Measurements from ENCODE around the gene ACTN1.
A peak's percentile ranks its signal among the peaks of the same experiment; 100 is the strongest.

ACTN1 gene

DNA sequence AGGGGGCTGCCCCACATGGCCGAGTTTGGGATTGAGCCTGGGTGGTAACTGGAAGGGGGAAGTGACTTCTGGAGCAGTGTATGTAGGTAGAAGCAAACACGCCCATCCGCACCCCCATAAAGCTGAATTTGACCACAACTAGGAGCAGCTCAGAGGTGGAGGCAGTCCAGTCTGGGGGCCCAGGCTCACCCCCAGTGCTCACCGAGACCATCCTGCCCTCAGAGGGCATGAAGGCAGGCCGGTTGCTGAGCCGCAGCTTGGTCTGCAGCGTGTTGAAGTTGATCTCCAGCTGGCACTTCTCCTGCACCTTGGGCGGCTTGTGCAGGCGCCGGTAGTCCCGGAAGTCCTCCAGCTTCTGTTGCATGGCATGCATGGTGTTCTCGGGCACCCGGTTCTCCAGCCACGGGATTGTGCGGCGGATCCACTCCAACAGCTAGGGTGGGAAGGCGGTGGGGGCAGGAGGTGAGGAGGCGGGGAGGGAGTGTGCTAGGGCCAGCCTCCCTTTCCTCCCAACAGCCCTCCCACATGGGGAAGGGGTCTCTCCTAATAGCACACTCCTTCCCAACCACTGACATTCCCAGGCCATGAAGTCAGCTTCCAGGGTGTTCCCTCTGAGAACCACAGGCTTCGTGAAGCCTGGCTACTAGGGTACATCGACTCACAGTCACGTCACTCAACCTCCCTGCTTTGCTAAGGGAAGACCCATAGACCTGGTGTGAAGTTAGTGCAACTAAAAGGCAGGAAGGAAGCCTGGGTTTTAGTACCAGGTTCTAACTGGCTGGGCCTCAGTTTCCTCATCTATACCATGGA is 87.0 kb downstream of the ACTN1 start:
- no peak for DNase-seq

DNA sequence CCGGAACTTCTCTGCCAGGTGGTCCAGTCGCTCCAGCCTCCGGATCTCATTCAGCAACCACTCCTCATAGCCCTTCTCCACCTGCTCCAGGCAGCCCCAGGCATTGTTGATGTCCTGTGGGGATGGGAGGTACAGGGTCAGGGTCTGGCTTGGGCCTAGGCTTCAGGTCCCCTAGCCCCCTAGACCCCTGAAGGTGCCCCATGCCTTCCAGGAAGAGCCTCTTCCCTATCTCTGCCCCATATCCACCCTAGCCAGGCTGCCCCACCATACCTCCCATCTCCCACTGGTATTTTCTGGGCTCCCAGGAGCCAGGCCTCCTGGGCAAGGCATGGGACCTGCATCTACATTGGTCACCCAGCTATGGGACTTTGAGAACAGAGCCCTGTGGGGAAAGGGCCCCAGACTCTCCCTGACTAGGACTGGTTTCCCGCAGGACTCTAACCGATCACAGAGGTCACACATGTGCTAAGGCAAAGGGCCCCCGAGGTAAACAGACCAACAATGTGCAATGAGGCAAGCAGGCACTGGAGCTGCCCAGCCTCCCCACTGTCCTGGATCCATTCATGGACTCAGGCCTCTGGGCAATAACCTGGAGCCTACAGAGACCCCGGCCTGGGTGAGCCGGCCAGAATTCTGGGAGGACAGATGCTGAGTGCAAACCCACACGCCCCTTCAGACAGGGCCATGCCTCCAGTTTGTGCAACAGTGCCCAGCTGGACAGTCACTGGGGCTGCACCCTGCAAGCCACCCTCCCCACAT is 88.8 kb downstream of the ACTN1 start:
- no peak for DNase-seq

DNA sequence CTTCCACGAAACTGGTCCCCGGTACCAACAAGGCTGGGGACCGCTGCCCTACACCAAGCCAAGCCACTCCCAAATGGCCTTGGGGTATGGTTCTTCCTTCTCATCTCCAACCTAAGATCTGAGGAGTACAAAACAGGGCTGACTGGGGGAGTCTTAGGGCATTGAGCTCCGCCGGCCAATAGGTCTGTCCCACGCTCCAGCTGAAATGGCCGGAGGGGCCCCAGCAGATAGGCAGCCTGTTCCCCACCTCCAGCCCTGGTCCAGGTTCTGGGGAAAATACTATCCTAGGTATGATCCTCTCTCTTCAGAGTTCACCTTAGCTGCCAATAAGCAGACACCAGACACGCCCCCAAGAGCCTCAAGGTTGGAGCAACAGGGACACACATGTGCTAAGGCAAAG is 90.2 kb downstream of the ACTN1 start:
- DNase-seq: no peak

DNA sequence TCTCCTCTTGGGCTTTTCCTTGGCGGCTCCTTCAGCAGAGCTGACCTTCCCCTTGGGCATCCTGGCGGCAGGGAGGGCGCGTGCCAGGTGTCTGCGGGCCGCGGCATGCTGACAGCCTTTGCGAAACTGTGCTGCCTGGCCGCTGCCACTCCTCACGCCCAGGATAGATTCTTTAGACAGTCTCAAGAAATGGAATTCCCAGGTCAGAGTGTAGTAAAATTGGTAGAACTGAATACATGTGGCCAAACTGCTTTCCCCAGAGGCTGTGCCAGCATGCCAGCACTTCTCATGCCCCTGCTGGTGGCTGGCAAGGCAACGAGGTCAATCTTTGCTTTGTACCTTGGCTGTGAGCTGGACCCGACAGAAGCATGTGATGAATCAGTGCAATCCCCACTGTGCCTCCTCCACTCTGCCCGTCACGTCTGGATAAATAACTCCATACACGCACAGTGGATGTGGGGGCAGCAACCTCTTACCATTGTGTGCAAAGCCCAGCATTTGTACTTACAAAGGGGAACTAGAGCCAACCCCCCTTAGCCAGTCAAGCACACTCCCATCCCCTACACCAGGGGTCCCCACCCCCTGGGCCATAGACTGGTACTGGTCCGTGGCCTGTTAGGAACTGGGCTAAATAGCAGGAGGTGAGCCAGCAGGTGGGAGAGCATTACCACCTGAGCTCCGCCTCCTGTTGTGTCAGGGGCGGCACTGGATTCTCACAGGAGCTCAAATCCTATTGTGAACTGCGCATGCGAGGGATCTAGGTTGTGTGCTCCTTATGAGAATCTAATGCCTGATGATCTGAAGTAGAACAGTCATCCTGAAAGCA is 90.9 kb downstream of the ACTN1 start:
- DNase-seq: peak in 3 of 58 donors; percentile 12 to 36 (median 15)

DNA sequence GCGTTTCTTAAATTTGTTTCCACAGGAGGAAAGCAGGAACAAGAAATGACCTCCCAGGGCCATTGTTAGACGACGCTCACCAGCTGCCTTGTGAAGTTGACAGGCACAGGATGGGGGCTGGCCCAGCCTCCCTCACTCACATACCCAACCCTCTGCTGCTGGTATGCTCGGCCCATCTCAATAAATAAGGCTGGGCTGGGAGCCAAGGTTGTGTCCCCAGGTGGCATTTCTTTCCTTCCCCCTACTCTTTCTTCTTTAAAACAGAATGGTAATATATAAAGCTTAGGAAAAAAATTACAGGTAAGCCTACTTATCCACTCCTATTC is 93.0 kb downstream of the ACTN1 start:
- no peak for DNase-seq

DNA sequence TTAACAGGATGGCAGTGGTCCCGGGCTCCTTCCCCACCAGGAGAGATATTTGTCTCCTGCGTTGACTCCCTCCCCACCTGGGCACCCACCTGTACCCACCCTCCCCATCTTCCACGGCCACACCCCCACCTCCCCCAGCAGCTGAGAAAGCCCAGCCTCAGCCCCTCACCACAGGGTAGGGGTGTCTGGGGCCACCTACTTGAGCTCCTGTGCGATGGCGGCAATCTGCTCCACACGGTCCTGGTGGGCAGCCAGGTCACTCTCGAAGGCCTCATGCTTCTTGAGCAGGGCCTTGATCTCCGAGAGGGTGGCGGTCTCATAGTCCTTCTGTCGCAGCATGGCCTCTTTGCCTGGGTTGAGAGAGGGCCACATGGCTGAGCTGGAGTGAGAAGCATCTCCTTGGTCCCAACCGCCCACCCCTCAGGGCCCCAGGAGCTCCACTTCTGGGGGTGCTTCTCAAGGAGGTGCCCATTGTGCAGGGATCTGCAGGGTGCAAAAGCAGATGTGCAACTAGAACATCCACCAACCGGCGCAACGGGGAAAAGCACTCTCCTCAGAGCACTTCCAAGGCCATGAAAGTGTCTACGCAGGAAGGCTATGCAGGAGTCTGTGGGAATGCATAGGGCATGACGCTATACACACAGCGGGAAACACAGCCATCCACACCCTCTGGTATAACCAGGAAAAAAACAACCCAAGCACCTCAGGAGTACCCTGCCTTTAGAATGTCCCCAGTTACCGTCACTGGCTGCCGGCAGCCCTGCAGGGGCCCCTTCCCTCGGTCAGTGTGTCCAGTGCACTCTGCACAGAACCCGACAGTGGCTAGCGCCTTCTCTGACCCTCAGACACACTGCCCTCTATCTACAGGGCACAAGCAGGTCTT is 93.6 kb downstream of the ACTN1 start:
- no peak for DNase-seq

DNA sequence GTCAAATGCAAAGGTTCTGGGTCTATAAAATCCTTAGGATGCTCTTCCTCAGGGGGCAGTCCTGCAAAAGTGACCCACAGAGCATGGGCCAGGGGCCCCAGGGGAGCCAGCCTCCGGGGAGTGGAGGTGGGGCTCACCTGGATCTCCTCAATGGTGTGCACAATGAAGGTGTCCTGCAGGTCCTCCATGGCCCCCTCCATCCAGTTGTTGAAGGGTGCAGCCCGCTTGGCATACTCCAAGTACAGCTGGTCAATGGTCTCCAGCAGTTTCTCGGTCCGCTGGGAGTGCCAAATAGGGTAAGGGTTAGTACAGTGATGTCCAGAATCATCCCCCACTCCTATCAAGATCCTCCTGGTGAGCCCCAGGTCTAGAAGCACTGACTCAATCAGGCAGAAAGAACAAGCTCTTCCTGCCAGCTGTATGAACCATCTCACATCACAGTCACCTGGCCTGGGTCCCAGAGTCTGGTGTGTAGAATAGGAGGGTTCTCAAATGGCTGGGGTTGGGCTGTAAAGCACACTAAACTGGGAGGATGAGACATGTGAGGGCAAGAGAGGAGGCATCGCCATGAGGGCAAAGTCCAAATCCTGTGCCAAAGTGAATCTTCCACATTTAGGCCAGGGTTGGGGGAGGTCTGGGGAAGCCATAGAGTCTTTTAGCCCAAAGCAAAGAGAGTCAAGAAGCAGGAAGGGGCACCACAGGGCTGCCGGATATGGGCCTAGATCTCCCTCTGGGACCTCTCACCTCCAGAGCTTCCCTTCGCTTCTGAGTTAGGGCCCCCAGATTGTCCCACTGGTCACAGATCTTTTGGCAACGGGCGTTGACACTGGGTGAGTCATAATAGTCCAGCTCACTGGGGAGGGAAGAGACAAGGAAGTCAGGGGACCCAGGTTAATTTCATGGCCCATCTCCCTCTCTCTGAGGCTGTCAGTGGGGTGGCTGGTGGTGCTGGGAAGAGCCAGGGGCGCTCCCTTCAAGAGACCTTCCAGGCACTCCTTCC is 94.8 kb downstream of the ACTN1 start:
- peak in 6 of 58 donors; percentile 6 to 50 (median 36) for DNase-seq

DNA sequence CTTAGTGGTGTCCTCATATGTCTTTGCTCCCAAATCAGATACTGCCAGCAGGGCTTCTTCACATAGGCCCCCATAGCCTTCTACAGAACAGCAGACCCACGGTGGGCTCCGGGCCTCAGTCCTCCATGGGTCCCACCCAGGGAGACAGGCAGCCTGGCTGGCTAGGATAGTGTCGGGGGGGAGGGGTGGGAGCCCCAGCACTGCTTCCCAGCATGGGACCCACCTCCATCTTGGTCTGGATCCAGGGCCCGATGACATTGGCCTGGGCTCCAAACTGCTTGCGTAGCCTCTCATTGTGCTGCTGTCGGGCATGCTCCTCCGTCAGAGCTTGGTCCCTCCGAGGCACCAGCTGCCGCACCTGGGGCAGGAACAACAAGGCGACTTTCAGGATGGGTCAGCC is 96.9 kb downstream of the ACTN1 start:
- DNase-seq: no peak

DNA sequence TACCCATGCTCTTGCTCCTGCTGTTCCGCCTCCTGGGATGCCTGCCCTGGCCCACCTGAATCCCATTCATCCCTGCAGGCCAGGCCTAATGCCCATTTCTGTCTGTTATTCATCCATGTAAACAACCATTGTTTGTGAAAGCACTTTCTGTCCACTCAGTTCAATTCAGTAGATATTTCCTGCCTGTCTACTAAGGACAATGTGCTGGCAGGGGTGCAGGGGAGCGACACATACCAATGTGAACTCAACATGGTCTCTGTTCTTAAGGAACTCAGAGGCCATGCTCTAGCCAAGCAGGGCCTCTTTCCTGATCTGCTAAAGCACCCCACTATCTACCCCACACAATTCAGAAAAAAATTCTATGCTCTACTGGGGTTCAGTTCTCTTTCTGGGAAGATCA is 97.7 kb downstream of the ACTN1 start:
- no peak for DNase-seq

DNA sequence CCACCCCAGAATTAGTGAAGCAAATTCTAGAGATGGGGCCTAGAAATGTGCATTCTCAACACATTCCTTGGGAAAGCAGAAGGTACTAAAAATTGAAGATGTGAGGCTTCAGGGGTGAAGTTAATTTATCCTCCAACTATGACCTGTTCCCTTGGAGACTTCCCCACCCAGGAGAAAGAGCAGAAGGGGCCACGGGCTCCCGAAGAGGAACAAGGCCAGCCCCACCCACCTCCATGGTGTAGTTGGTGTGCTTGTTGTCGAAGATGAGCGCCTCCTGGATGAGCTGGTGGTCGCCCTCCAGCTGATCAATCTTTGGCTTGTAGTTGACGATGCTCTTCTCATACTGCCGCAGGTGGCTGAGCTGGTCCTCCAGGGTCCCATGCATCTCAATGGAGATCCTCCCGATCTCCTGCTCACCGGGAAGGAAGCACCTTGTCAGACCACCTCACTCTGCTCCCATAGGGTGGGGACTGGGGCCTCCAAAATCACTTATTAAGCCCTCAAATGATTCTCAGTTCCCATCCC is 98.5 kb downstream of the ACTN1 start:
- DNase-seq: no peak

DNA sequence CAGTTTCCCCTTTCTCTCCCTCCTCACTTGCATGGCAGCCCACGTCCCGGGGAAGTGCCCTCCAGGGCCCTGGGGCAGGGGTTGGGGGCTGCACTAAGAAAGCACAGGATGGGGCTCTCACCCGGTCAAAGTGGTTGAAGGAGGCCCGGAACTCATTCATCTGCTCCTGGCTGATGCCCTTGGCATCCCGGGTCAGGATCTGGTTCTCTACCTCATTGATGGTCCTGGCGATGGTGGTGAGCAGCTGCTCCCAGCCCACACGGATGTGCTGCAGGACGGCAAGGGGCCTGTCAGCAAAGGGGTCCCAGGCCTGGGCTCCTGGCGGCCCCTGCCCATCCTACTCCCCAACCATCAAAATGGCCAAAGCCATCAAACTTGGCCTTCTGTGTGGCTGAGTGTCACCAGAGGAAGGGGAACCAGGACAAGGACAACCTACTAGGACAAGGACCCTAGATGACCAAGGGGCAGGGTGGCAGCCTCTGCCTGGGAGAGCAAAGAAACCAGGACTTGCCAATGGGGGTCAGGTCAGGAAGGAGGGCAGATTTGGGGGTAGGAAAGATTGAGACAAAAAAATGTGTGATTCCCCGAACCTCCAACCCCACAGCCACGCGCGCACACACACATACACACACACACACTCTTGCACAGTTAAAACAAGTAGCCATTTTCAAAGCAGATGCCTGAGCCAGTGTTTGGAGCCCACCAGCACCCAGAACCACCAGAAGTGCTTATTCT is 99.1 kb downstream of the ACTN1 start:
- DNase-seq: no peak

DNA sequence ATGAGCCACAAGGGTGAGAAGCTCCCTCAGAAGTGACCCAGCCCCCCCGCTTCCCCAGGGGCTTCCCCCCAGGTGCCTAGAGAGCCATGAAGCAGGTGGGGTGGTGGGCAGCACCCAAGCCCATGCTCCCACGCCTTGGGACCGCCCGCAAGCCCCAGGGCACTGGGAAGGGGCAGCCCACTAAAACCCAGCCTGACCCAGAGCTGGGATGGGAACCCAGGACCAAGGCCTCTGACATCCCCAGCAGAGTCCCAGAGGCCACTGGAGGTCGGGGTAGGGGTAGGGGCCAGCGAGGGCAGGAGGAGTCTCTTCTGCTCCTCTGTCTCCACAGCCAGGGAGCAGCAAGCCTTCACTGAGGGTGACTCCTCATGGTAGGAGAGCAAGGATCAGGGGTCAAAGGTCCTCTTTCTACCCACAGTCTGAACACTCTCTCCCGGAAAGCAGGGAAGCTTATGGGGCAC is 99.8 kb downstream of the ACTN1 start:
- no peak for DNase-seq

DNA sequence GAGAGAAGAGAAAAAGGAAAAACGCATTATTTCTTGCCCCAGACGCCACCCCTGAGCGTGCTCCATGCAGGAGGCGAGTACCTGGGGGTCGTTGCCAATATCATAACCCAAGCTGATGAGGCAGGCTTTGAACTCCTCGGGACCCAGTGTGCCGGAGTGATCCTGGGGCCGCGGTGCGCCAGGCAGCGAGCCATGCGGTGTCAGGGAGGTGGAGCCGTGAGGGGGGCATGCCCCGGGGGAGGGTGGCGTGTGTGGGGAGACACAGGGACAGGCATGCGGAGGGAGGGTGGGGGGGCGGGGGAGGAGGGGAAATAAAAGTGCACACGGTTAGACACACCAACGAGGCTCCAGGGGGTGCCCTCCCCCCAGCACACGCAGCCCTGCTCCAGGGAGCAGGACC is 100.2 kb downstream of the ACTN1 start:
- DNase-seq: no peak

DNA sequence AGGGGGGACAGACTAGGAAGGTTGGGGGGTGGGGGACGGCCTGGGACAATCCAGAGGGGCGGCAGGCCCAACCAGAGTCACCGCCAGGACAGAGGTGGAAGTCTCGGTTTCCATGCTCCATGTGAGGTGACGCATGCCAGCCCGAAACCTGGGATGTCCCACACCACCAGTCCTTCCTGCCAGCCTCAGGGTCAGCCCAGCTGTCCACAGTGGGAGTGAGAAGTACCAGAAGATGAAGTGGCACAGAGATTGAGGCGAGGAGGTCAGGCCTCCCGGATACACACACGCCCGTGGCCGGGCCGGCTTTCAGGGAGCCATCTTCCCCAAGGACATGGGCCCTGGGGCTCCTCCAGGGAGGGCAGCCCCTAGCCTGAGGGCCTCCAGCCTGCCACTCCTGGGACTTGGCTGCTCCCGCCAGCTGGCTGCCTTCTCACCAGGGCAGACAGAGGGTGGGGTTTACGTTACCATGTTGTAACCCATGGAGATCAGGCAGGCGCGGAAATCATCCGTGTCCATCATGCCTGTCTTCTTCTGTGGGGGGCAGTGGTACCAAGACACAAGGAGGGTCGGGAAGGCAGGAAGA is 101.0 kb downstream of the ACTN1 start:
- no peak for DNase-seq

DNA sequence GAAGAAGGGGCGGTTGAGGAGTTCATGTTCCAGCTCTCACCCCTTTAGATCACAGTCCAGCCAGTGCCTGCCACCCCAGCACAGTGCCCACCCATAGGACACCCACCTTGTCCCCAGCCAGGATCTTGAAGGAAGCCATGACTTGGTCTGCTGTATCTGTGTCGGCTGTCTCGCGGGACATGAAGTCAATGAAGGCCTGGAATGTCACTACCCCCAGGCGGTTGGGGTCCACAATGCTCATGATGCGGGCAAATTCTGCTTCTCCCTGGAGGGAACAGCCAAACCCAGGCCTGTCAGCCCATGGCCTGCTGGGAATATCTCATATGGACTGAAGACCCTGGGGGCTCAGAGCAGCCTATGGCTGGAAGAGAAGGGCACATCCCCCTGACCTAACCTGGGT is 102.1 kb downstream of the ACTN1 start:
- DNase-seq: no peak

DNA sequence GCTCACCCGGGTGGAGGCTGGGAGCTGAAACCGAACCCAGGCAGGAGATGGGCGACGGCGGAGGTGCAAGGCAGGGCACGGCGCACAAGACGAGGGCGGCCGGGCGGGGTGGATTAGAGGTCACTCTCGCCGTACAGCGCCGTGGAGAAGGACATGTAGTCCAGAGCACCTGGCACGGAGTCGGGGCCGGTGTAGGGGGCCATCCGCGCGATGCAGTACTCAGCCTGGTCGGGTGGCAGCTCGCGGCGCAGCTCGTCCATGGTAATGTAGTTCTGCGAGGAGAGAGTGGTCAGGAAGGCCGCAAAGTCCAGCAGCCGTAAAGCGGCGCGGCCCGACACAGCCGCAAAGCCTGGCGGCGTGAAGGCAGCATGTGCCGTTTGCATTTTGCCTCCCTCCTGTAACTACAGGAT is 104.4 kb downstream of the ACTN1 start:
- DNase-seq: no peak

DNA sequence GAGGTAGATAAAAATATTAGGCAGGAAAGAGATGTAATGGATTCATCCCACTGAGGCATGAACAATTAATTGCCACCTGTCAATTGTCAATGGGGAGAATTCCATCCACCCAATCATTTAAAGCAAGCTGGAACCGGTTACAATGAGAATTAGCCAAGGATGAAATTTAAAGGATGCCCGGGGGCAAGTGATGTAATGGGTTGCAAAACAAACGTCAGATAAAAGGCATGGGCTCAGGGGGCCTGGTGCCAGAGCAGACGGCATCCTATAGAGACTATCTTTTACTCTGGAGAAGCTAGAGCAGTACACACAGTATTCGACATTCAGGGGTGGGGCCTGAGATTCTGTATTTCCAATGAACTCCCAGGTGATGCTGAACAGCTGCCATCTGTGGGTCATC is 105.7 kb downstream of the ACTN1 start:
- no peak for DNase-seq

DNA sequence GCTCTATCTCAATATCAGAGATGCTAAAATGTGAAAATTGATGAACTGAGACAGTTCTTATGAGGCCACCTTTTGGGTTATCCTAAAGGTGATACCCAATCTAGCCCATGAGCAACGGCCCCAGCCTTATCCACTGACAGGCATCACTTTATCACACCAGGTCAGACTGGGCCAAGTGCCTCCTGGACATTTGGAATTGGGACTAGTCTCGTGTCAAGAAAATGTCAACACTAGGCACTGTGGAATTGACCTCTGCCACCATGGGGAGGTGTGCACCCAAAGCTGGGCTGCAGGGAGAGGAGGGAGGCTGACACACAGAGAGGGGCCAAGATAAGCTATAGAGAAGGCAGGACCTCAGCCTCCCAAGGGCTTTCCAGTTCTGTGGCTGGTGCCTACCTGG is 107.7 kb downstream of the ACTN1 start:
- DNase-seq: no peak
